ENCODE measurements around the gene GNA14. TPM values are rescaled to one million over a fixed set of nuclear protein-coding genes. Genes with fewer than 3 reads are reported as not detected.

GNA14 gene
- total RNA-seq, 6 experiments from 2014 or later: 2.3 to 4.2 (median 3.8) TPM

GRCh38 chr9:77510666-77511065 lies 137.5 kb downstream of the GNA14 start:
- Histone ChIP-seq H3K4me1 (peaks cover 0 to 14% (median 1%) of the 10 kb centered on the region in 4 donors), H3K4me3 (no peak overlapping the region), H3K36me3 (no peaks in the 10 kb centered on the region), H3K27ac (no peak overlapping the region), H3K9me3 (no peaks in the 10 kb centered on the region), H3K27me3 (no peaks in the 10 kb centered on the region)
- no peak for DNase-seq
- ATAC-seq: no peak
- intact Hi-C loops (cut with DNase I): no loop called here
- WGBS (ENCODE audit: insufficient coverage, low coverage, low lambda C conversion rate, missing lambda C conversion rate): 59% methylated on average over 3 of the region's 3 CpGs
- no peak for TF ChIP-seq POLR2A (IDR thresholded peaks at IDR 0.05)
- TF ChIP-seq CTCF (IDR thresholded peaks at IDR 0.05): no peak

GRCh38 chr9:77508396-77508795 lies 139.7 kb downstream of the GNA14 start:
- TF ChIP-seq POLR2A (IDR thresholded peaks at IDR 0.05) (no peak), CTCF (IDR thresholded peaks at IDR 0.05) (no peak)
- DNase-seq (no peak), ATAC-seq (no peak)
- Histone ChIP-seq H3K9me3 (no peaks in the 10 kb centered on the region), H3K27me3 (no peaks in the 10 kb centered on the region), H3K27ac (no peak overlapping the region), H3K4me3 (no peak overlapping the region), H3K4me1 (peaks cover 0 to 12% (median 1%) of the 10 kb centered on the region in 4 donors), H3K36me3 (no peaks in the 10 kb centered on the region)
- intact Hi-C loops (cut with DNase I): no loop called here
- WGBS (ENCODE audit: insufficient coverage, low coverage, low lambda C conversion rate, missing lambda C conversion rate): 92% methylated on average over 3 of the region's 3 CpGs

GRCh38 chr9:77507212-77507961 lies 140.7 kb downstream of the GNA14 start:
- intact Hi-C loops (cut with DNase I): no loop called here
- no peak overlapping the region for H3K4me3 ChIP-seq
- peaks cover 0 to 2% (median 0%) of the 10 kb centered on the region in 4 donors for H3K4me1 ChIP-seq
- no peaks in the 10 kb centered on the region for H3K27me3 ChIP-seq
- TF ChIP-seq POLR2A (IDR thresholded peaks at IDR 0.05): no peak
- TF ChIP-seq CTCF (IDR thresholded peaks at IDR 0.05): no peak
- no peak for DNase-seq
- no peak overlapping the region for H3K27ac ChIP-seq
- no peak for ATAC-seq
- H3K36me3 ChIP-seq: no peaks in the 10 kb centered on the region
- no peaks in the 10 kb centered on the region for H3K9me3 ChIP-seq
- WGBS (ENCODE audit: insufficient coverage, low coverage, low lambda C conversion rate, missing lambda C conversion rate): 57% methylated on average over 7 of the region's 7 CpGs

- no peaks in the 10 kb centered on the region for H3K4me1 ChIP-seq
- H3K27me3 ChIP-seq: no peaks in the 10 kb centered on the region
- TF ChIP-seq POLR2A (IDR thresholded peaks at IDR 0.05): no peak
- TF ChIP-seq CTCF (IDR thresholded peaks at IDR 0.05): no peak
- intact Hi-C loops (cut with DNase I): no loop called here
- H3K36me3 ChIP-seq: no peaks in the 10 kb centered on the region
- WGBS (ENCODE audit: insufficient coverage, low coverage, low lambda C conversion rate, missing lambda C conversion rate): 74% methylated on average over 5 of the region's 5 CpGs
- no peak overlapping the region for H3K4me3 ChIP-seq
- no peaks in the 10 kb centered on the region for H3K9me3 ChIP-seq
- DNase-seq (no peak), ATAC-seq (no peak)
- H3K27ac ChIP-seq: no peak overlapping the region
Observed at GRCh38 chr9:77505232-77505631, 142.9 kb downstream of the GNA14 start.

Measured in right lobe of liver (tissue), 6 donors.